Body of pancreas (tissue), 4 donors: ENCODE data around the gene SLC51B. TPM values are rescaled to one million over a fixed set of nuclear protein-coding genes. Genes with fewer than 3 reads are reported as not detected.

Source experiments
- ATAC-seq: fragments of 150-250 bp; one replicate; pipeline ENCODE4 v1.9.1; 2016
- DNase-seq, 4 donors: peaks; one replicate each; pipeline ENCODE4 v3.0.0-alpha.2; 2019
- H3K27ac ChIP-seq, 4 donors: fragments of 200-600 bp; sonication (generic); 1 replicate in 3 of 4; 2 replicates in 1 of 4; pipeline versions ENCODE4 v1.5.1 to v1.6.1; 2016 to 2019; ENCODE audit warnings: mild to moderate bottlenecking in 1 of 4, mixed read lengths in 1 of 4, moderate library complexity in 1 of 4
- H3K27me3 ChIP-seq, 2 donors: fragments of 200-600 bp; sonication (generic); one replicate each; pipeline ENCODE4 v1.6.0; 2016; ENCODE audit warnings: mild to moderate bottlenecking in 1 of 2
- H3K36me3 ChIP-seq, 2 donors: fragments of 200-600 bp; sonication (generic); replicated peaks in 1 of 2; 2 replicates each; pipeline ENCODE4 v1.5.1; 2016; ENCODE audit warnings: low read depth in 2 of 2; ENCODE audit not compliant: insufficient read depth in 1 of 2
- H3K4me1 ChIP-seq: fragments of 200-600 bp; sonication (generic); one replicate; pipeline ENCODE4 v1.6.0; 2016
- H3K4me3 ChIP-seq, 2 donors: fragments of 200-600 bp; sonication (generic); 1 replicate in 1 of 2; 2 replicates in 1 of 2; pipeline ENCODE4 v1.5.1; 2016 to 2019
- H3K9me3 ChIP-seq, 3 donors: fragments of 200-600 bp; sonication (generic); 1 replicate in 2 of 3; 2 replicates in 1 of 3; pipeline ENCODE4 v1.5.1; 2016
- POLR2A ChIP-seq, 3 donors: fragments of 450-650 bp; IDR thresholded peaks; one replicate each; pipeline ENCODE4 v1.6.1; 2016; ENCODE audit warnings: antibody characterized with exemption in 3 of 3, mild to moderate bottlenecking in 2 of 3
- WGBS, 2 donors: methylation state at CpG; one replicate each; pipeline ENCODE4 v1.1.5; 2017; 5-methylcytosine and 5-hydroxymethylcytosine counted together
- intact Hi-C: fragments of 100-400 bp; cut with DNase I; formaldehyde crosslinking; loops from one replicate; pipeline ENCODE4 v1.15.1; 2023
- total RNA-seq, 2 donors: library from RNA; depleted of rRNA; stranded (reverse); fragments of >200 nt; gene quantifications; one replicate each; pipeline ENCODE4 v1.1.0, GENCODE V29; 2016
- TF ChIP-seq, protein P1 (sequence below), 7 experiments: fragments of 450-650 bp in 4 of 7; fragments of 200-600 bp in 3 of 7; sonication (generic) in 3 of 7; IDR thresholded peaks; one replicate each; pipeline ENCODE4 v1.5.1; 2016 to 2019; ENCODE audit warnings: antibody characterized with exemption in 7 of 7

The SLC51B gene
- total RNA-seq, 2 donors from 2014 or later, result not detected

DNA sequence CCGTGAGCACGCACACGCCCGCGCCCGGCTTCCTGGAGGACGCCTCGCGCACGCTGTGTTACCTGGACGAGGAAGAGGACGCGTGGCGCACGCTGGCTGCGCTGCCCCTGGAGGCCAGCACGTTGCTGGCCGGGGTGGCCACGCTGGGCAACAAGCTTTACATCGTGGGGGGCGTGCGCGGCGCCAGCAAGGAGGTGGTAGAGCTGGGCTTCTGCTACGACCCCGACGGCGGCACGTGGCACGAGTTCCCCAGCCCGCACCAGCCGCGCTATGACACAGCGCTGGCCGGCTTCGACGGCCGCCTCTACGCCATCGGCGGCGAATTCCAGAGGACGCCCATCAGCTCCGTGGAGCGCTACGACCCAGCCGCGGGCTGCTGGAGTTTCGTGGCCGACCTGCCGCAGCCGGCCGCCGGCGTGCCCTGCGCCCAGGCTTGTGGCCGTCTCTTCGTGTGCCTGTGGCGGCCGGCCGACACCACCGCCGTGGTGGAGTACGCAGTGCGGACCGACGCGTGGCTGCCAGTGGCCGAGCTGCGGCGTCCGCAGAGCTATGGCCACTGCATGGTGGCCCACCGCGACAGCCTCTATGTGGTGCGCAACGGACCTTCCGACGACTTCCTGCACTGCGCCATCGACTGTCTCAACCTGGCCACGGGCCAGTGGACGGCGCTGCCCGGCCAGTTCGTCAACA is 32.2 kb downstream of the SLC51B start:
- intact Hi-C loops, result no loop called here
- TF ChIP-seq, protein P1, sequence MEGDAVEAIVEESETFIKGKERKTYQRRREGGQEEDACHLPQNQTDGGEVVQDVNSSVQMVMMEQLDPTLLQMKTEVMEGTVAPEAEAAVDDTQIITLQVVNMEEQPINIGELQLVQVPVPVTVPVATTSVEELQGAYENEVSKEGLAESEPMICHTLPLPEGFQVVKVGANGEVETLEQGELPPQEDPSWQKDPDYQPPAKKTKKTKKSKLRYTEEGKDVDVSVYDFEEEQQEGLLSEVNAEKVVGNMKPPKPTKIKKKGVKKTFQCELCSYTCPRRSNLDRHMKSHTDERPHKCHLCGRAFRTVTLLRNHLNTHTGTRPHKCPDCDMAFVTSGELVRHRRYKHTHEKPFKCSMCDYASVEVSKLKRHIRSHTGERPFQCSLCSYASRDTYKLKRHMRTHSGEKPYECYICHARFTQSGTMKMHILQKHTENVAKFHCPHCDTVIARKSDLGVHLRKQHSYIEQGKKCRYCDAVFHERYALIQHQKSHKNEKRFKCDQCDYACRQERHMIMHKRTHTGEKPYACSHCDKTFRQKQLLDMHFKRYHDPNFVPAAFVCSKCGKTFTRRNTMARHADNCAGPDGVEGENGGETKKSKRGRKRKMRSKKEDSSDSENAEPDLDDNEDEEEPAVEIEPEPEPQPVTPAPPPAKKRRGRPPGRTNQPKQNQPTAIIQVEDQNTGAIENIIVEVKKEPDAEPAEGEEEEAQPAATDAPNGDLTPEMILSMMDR (IDR thresholded peaks at IDR 0.05), result no peak
- no peak for TF ChIP-seq POLR2A (IDR thresholded peaks at IDR 0.05)
- Histone ChIP-seq H3K36me3 (no peaks in the 10 kb centered on the region), H3K4me3 (no peak overlapping the region), H3K9me3 (no peaks in the 10 kb centered on the region), H3K4me1 (peaks cover 10% of the 10 kb centered on the region), H3K27me3 (peaks cover 0 to 9% of the 10 kb centered on the region in 2 donors), H3K27ac (no peak overlapping the region)
- DNase-seq (no peak), ATAC-seq (no peak)
- 46% methylated on average over 82 of the region's 85 CpGs; no CpG with 5 or more reads in 1 of the 2 donors for WGBS, 2 donors

DNA sequence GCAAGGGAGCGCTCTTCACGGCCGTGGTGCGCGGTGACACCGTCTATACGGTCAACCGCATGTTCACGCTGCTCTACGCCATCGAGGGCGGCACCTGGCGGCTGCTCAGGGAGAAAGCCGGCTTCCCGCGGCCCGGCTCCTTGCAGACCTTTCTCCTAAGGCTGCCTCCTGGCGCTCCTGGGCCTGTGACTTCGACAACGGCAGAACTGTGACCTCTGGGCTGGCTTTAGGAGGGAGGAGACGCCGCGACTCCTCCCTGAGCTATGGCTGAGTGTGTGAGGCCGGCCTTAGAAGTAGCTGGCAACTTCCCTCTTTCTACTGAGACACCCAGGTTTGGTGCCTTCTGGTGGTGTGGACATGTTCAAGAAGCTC is 32.8 kb downstream of the SLC51B start:
- Histone ChIP-seq H3K27me3 (peaks cover 0 to 9% of the 10 kb centered on the region in 2 donors), H3K27ac (no peak overlapping the region), H3K9me3 (no peaks in the 10 kb centered on the region), H3K4me3 (no peak overlapping the region), H3K4me1 (peaks cover 10% of the 10 kb centered on the region), H3K36me3 (no peaks in the 10 kb centered on the region)
- intact Hi-C loops, result no loop called here
- TF ChIP-seq, protein P1 (IDR thresholded peaks at IDR 0.05), result peak; percentile 19 to 55 (median 46)
- TF ChIP-seq POLR2A (IDR thresholded peaks at IDR 0.05), result no peak
- ATAC-seq, result peak; percentile 77
- 12% methylated on average over 23 of the region's 24 CpGs; no CpG with 5 or more reads in 1 of the 2 donors for WGBS, 2 donors
- peak; percentile 58 to 70 (median 63) for DNase-seq

DNA sequence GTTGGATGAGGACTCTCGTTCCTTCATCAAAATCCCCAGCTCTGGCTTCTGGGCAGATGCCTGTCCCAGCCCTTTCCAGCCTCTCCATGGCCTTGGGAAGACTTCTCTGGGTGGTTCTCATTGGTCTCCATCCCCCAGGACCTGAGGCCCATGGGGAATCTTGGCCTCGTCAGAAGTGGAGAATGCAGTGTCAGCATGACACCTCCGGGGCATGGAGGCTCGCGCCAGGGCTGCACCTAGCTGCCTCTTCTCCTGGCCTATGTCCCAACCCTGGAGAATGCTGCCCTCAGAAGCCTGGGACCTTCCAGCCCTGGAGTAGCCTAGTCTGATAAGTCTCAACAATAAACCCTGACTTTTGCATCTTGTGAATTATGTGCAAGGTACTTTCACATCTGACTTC is 34.4 kb downstream of the SLC51B start:
- 72 to 86% methylated on average over 5 of the region's 5 CpGs for WGBS, 2 donors
- H3K27me3 ChIP-seq, result peaks cover 0 to 9% of the 10 kb centered on the region in 2 donors
- H3K9me3 ChIP-seq, result no peaks in the 10 kb centered on the region
- ATAC-seq (no peak), DNase-seq (no peak)
- no peak for TF ChIP-seq POLR2A (IDR thresholded peaks at IDR 0.05)
- TF ChIP-seq, protein P1 (IDR thresholded peaks at IDR 0.05), result no peak
- H3K27ac ChIP-seq, result no peak overlapping the region
- H3K4me1 ChIP-seq, result peaks cover 10% of the 10 kb centered on the region
- no peaks in the 10 kb centered on the region for H3K36me3 ChIP-seq
- no peak overlapping the region for H3K4me3 ChIP-seq
- intact Hi-C loops, result no loop called here

DNA sequence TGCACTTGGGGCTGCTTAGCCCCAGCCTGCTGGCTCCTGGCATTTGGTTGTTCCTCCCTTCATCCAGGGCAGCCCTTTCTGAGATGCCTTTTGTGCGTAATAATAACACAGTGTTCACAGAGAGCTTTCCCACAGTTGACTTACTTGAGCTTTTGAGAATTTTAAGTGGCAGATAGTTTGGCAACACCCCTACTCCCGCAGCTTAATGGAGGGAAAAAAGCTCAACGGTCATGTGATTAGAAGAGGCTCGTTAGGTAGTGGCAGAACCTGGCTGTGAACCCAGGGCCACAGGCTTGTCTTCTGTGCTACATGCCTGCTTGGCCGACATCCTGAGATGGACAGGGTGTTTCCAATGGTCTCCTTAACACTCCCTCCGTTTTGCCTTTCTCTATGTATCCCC is 36.1 kb downstream of the SLC51B start:
- Histone ChIP-seq H3K27me3 (peaks cover 0 to 9% of the 10 kb centered on the region in 2 donors), H3K9me3 (no peaks in the 10 kb centered on the region), H3K4me3 (no peak overlapping the region), H3K27ac (no peak overlapping the region), H3K36me3 (no peaks in the 10 kb centered on the region), H3K4me1 (peaks cover 10% of the 10 kb centered on the region)
- DNase-seq, result no peak
- no peak for TF ChIP-seq POLR2A (IDR thresholded peaks at IDR 0.05)
- TF ChIP-seq, protein P1 (IDR thresholded peaks at IDR 0.05), result no peak
- intact Hi-C loops, result no loop called here
- 58% methylated on average over 6 of the region's 6 CpGs for WGBS, 2 donors
- ATAC-seq, result no peak

DNA sequence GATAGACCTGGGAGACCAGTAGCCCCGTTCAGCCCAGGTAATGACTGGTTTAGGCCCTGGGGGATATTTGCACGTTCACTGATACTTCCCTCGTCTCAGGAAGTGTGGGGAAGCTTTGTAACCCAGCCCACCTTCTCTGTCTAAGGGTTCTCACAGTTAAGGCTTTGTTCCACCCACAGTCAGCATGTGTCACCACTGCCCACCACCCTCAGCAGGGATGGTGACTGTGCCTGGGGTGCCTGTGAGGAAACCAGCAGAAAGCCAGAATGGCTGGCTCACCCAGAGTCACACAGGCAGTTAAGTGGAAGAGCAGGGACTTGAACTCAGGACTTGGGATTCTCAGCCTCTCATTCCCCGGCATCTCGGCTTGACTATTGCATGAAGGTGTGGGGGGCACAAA is 36.6 kb downstream of the SLC51B start:
- ATAC-seq (no peak), DNase-seq (no peak)
- no peaks in the 10 kb centered on the region for H3K9me3 ChIP-seq
- peaks cover 0 to 9% of the 10 kb centered on the region in 2 donors for H3K27me3 ChIP-seq
- H3K27ac ChIP-seq, result no peak overlapping the region
- H3K4me3 ChIP-seq, result no peak overlapping the region
- 46 to 63% methylated on average over 4 to 5 of the region's 5 CpGs for WGBS, 2 donors
- H3K4me1 ChIP-seq, result peaks cover 10% of the 10 kb centered on the region
- intact Hi-C loops, result no loop called here
- no peak for TF ChIP-seq POLR2A (IDR thresholded peaks at IDR 0.05)
- TF ChIP-seq, protein P1 (IDR thresholded peaks at IDR 0.05), result no peak
- H3K36me3 ChIP-seq, result no peaks in the 10 kb centered on the region
